GM12878 (cell line): ENCODE results near the gene SLC4A2. TPM values are rescaled to one million over a fixed set of nuclear protein-coding genes. Genes with fewer than 3 reads are reported as not detected.

Experiments
- ATF3 ChIP-seq: IDR thresholded peaks from 2 replicates; pipeline ENCODE4 v1.6.1; 2011; ENCODE audit warnings: low read depth, mild to moderate bottlenecking, low read length, moderate library complexity, borderline replicate concordance; ENCODE audit errors: extremely low read depth
- ATF7 ChIP-seq: fragments of 450-650 bp; IDR thresholded peaks from 2 replicates; pipeline ENCODE4 v1.6.1; 2016; ENCODE audit warnings: low read depth, mild to moderate bottlenecking
- BRCA1 ChIP-seq: IDR thresholded peaks from 2 replicates; pipeline ENCODE4 v1.6.1; 2011; ENCODE audit warnings: low read depth, low read length, improper control_type of control experiment
- CBX3 ChIP-seq: fragments of 200-600 bp; sonication (generic); IDR thresholded peaks from 2 replicates; pipeline ENCODE4 v1.6.1; 2016; ENCODE audit warnings: low read depth, borderline replicate concordance
- IRF4 ChIP-seq: IDR thresholded peaks from 2 replicates; pipeline ENCODE4 v1.6.1; 2011; ENCODE audit warnings: low read depth, low read length
- KLF5 ChIP-seq: fragments of 450-650 bp; IDR thresholded peaks from 2 replicates; pipeline ENCODE4 v1.6.1; 2014; ENCODE audit warnings: mild to moderate bottlenecking; ENCODE audit not compliant: partially characterized antibody
- MEF2B ChIP-seq: fragments of 450-650 bp; IDR thresholded peaks from 2 replicates; pipeline ENCODE4 v1.6.1; 2018; ENCODE audit warnings: mild to moderate bottlenecking, moderate library complexity; ENCODE audit not compliant: partially characterized antibody, poor library complexity, severe bottlenecking
- MXI1 ChIP-seq: fragments of 150-350 bp; IDR thresholded peaks from 2 replicates; pipeline ENCODE4 v1.6.1; 2011; ENCODE audit warnings: low read depth, mild to moderate bottlenecking, inconsistent platforms, low read length, improper control_type of control experiment
- RAD21 ChIP-seq: IDR thresholded peaks from 2 replicates; pipeline ENCODE4 v1.6.1; 2011; ENCODE audit warnings: mild to moderate bottlenecking, low read depth, low read length, moderate library complexity; ENCODE audit not compliant: insufficient read depth
- RB1 ChIP-seq: fragments of 450-650 bp; formaldehyde crosslinking; IDR thresholded peaks from 2 replicates; pipeline ENCODE4 v1.6.1; 2017; ENCODE audit warnings: mild to moderate bottlenecking, borderline replicate concordance
- SIX5 ChIP-seq: IDR thresholded peaks from 2 replicates; pipeline ENCODE4 v1.6.1; 2011; ENCODE audit warnings: mild to moderate bottlenecking, low read depth, low read length, moderate library complexity; ENCODE audit not compliant: severe bottlenecking
- SMC3 ChIP-seq: IDR thresholded peaks from 2 replicates; pipeline ENCODE4 v1.6.1; 2011; ENCODE audit warnings: low read length, improper control_type of control experiment, borderline replicate concordance
- SREBF1 ChIP-seq: IDR thresholded peaks from 2 replicates; pipeline ENCODE4 v1.6.1; 2012; ENCODE audit warnings: mild to moderate bottlenecking, low read length
- USF2 ChIP-seq: IDR thresholded peaks from 2 replicates; pipeline ENCODE4 v1.6.1; 2011; ENCODE audit warnings: low read depth, low read length, improper control_type of control experiment, borderline replicate concordance
- ZBED1 ChIP-seq: IDR thresholded peaks from 2 replicates; pipeline ENCODE4 v1.6.1; 2016; ENCODE audit warnings: borderline replicate concordance
- ZBTB33 ChIP-seq: fragments of 450-650 bp; IDR thresholded peaks from 2 replicates; pipeline ENCODE4 v1.6.1; 2017; ENCODE audit warnings: mild to moderate bottlenecking
- ZBTB4 ChIP-seq: fragments of 450-650 bp; formaldehyde crosslinking; IDR thresholded peaks from 2 replicates; pipeline ENCODE4 v1.4.0; 2022; ENCODE audit warnings: mild to moderate bottlenecking, moderate library complexity
- ZNF687 ChIP-seq: fragments of 450-650 bp; IDR thresholded peaks from 2 replicates; pipeline ENCODE4 v1.6.1; 2017; ENCODE audit warnings: mild to moderate bottlenecking, moderate library complexity
- polyA plus RNA-seq, 11 experiments: library from polyadenylated mRNA; depleted of rRNA in 4 of 11; unstranded in 6 of 11; stranded (reverse) in 5 of 11; fragments of >200 nt; fragmentation: Nextera tagmentation in 4 of 11; fragmentation: Illumina TruSeq in 1 of 11; extraction: Ambion mirVana in 4 of 11; extraction: Trizol in 1 of 11; gene quantifications; 1 replicate in 1 of 11; 2 replicates in 10 of 11; pipeline versions ENCODE4 v1.2.1 to v1.2.3, GENCODE V29; 2011 to 2016; ENCODE audit warnings: inconsistent platforms in 2 of 11, missing spikeins in 2 of 11, low read depth in 1 of 11
- total RNA-seq, 4 experiments: library from RNA; depleted of rRNA in 3 of 4; stranded (reverse); fragments of >200 nt in 3 of 4; fragmentation: Illumina TruSeq in 1 of 4; extraction: Trizol in 1 of 4; gene quantifications; 2 replicates each; pipeline versions ENCODE4 v1.2.1 to v1.2.3, GENCODE V29; 2013 to 2021

The SLC4A2 gene
- total and polyA plus RNA-seq, 10 of the 15 experiments (the other 5 are each of a cell fraction or from before 2014, with no cell fraction given): 2.7 to 78.6 (median 30.1) TPM

DNA sequence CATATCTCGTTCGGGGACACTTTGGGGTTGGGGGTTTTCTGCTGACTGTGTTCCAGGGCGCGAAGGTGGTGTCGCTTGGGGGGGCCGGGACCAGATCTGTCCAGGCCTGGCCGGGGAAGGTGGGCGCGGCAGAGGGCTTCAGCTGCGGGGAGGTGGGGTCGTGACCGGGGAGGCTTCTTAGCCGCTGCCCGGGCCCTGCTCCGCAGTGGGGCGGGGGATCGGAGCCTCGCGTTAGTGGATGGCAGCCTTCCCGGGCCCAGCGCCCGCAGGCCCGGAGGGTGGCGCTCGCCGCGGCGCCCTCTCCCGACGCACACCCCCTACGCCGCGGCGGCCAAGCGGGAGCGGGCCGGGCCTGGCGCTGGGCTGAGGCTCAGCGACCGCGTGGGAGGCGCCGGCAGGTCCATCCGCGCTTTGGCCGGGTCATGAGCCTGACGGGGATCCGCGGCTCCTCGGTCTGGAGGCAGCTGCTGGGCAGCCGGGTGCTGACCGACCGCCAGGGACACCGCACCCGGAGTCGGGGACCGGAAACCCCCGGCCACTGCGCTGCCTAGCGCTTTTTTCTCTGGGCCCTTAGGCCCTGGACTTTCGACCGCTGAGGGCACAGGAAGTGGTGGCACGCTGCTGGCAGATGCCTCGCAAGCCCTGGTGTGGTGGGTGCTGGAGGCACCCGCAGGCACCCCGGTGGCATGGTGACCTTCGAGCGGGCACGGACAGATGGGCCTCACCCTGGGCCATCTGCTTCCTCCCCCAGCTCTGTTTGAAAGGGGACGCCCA, 28.0 kb downstream of the SLC4A2 start (continued):
- TF ChIP-seq ZBTB4: no peak
- no peak for TF ChIP-seq ATF7
- TF ChIP-seq SIX5: no peak
- no peak; the same call in 1 of the 2 replicates for TF ChIP-seq MXI1
- TF ChIP-seq SREBF1: no peak
- TF ChIP-seq BRCA1: no peak
- TF ChIP-seq RAD21: no peak
- TF ChIP-seq CBX3: no peak
- 0 out of 2 replicates have a peak, but pooled peaks have one; percentile 33 for TF ChIP-seq ZNF687
- no peak for TF ChIP-seq ZBTB33
- TF ChIP-seq RB1: no peak
- TF ChIP-seq IRF4: 0 out of 2 replicates have a peak, but pooled peaks have one; percentile 8
- no peak for TF ChIP-seq MEF2B
- no peak for TF ChIP-seq USF2
- TF ChIP-seq ZBED1: no peak
- no peak for TF ChIP-seq ATF3
- no peak for TF ChIP-seq SMC3
- no peak for TF ChIP-seq KLF5
